GM18499 (cell line): ENCODE data around the gene MYO1D.
A peak's percentile ranks its signal among the peaks of the same experiment; 100 is the strongest.
"Not testable (repeated sequence)": the region's sequence is repeated elsewhere in the genome, so short reads cannot be mapped to it uniquely, and the experiment has no call there.

Source experiments
- ATAC-seq: cut with Tn5 transposase; IDR thresholded peaks from one replicate; pipeline ENCODE4 v1.9.1; 2021; ENCODE audit warnings: moderate number of reproducible peaks; ENCODE audit not compliant: insufficient read depth, unreplicated experiment

The MYO1D gene

GRCh38 chr17:32451879-32452278 lies 425.0 kb downstream of the MYO1D start:
- ATAC-seq, result no peak

- not testable (repeated sequence) for ATAC-seq
Measured at GRCh38 chr17:32450379-32450778, 426.5 kb downstream of the MYO1D start.

GRCh38 chr17:32449963-32450362 lies 427.0 kb downstream of the MYO1D start:
- ATAC-seq, result no peak

- no peak for ATAC-seq
Measured at GRCh38 chr17:32446949-32447348, 430.0 kb downstream of the MYO1D start.

- ATAC-seq, result no peak
Measured at GRCh38 chr17:32445971-32446370, 431.0 kb downstream of the MYO1D start.

- no peak for ATAC-seq
Measured at GRCh38 chr17:32445497-32445896, 431.4 kb downstream of the MYO1D start.

GRCh38 chr17:32445074-32445415 lies 431.9 kb downstream of the MYO1D start:
- no peak for ATAC-seq

GRCh38 chr17:32444301-32445073 lies 432.4 kb downstream of the MYO1D start, which contains the start of gene PSMD11:
Gene PSMD11, plus strand, starts transcription at chr17:32444510. Its CDS starts 14 bp downstream, at chr17:32444524.
- peak; percentile 68 for ATAC-seq

- no peak for ATAC-seq
Measured at GRCh38 chr17:32443827-32444300, 433.1 kb downstream of the MYO1D start.
